DMS79 treated with DMSO at 0.1 percent for 48 hours (cell line): ENCODE data around the gene SERGEF.

Experiments
- DNase-seq: peaks from one replicate; lab custom pipeline; 2025; lab: John Stamatoyannopoulos, UW

The SERGEF gene

GRCh38 chr11:17770048-17770652, 242.7 kb downstream of the SERGEF start:
- DNase-seq, result no peak

- no peak for DNase-seq
These were observed 243.6 kb downstream of the SERGEF start for GRCh38 chr11:17769218-17769617.

- DNase-seq, result no peak
These were observed 244.3 kb downstream of the SERGEF start for GRCh38 chr11:17768547-17768946.

GRCh38 chr11:17767914-17768313, 244.9 kb downstream of the SERGEF start:
- no peak for DNase-seq

GRCh38 chr11:17767301-17767885, 245.5 kb downstream of the SERGEF start:
- no peak for DNase-seq

GRCh38 chr11:17766590-17766989, 246.3 kb downstream of the SERGEF start:
- DNase-seq, result no peak

- DNase-seq, result no peak
These were observed 246.8 kb downstream of the SERGEF start for GRCh38 chr11:17766073-17766359.

GRCh38 chr11:17765356-17766072, 247.3 kb downstream of the SERGEF start:
- DNase-seq, result no peak

GRCh38 chr11:17764446-17765218, 248.2 kb downstream of the SERGEF start:
- no peak for DNase-seq

GRCh38 chr11:17763703-17764102, 249.1 kb downstream of the SERGEF start:
- DNase-seq, result no peak

GRCh38 chr11:17763244-17763643, 249.6 kb downstream of the SERGEF start:
- DNase-seq, result no peak

GRCh38 chr11:17762309-17762974, 250.4 kb downstream of the SERGEF start:
- no peak for DNase-seq

GRCh38 chr11:17760102-17761029, 252.5 kb downstream of the SERGEF start:
- no peak for DNase-seq

- no peak for DNase-seq
These were observed 257.0 kb downstream of the SERGEF start for GRCh38 chr11:17755891-17756290.

- DNase-seq, result no peak
These were observed 259.2 kb downstream of the SERGEF start for GRCh38 chr11:17753641-17754040.

- DNase-seq, result no peak
These were observed 259.7 kb downstream of the SERGEF start for GRCh38 chr11:17753153-17753552.

GRCh38 chr11:17752144-17752543, 260.7 kb downstream of the SERGEF start:
- DNase-seq, result no peak

- DNase-seq, result no peak
These were observed 261.3 kb downstream of the SERGEF start for GRCh38 chr11:17751558-17751957.

- DNase-seq, result no peak
These were observed 262.1 kb downstream of the SERGEF start for GRCh38 chr11:17750801-17751165.

GRCh38 chr11:17750013-17750800, 262.6 kb downstream of the SERGEF start:
- DNase-seq, result no peak
